Activated CD8-positive, alpha-beta memory T cell treated with anti-CD3 and anti-CD28 coated beads for 36 hours (primary cell): ENCODE data around the gene FIG4. TPM values are rescaled to one million over a fixed set of nuclear protein-coding genes. Genes with fewer than 3 reads are reported as not detected.
"Not testable (repeated sequence)": the region's sequence is repeated elsewhere in the genome, so short reads cannot be mapped to it uniquely, and the experiment has no call there.

Source experiments
- CTCF ChIA-PET: fragments of 350-600 bp; sonication (Branson Sonifier 250); formaldehyde crosslinking; loops from one replicate; lab custom pipeline; 2021; ENCODE audit warnings: antibody characterized with exemption; lab: Charles Lee
- POLR2A ChIA-PET: fragments of 350-600 bp; sonication (Branson Sonifier 250); formaldehyde crosslinking; loops from one replicate; lab custom pipeline; 2021; ENCODE audit warnings: antibody characterized with exemption; lab: Charles Lee
- total RNA-seq, 2 experiments: library from RNA; stranded (reverse); gene quantifications; one replicate each; pipeline ENCODE4 v1.2.3, GENCODE V29; 2021

Gene FIG4
- total RNA-seq, 2 experiments from 2014 or later, result 12.1 to 12.4 TPM

- ChIA-PET CTCF (interaction anchor here (0.6 to 1.4 kb wide), 5 partner anchors 8 to 790 kb away, joined by 3 to 11 read pairs (median 3); no protein-coding TSS in a partner anchor), POLR2A (interaction anchor here (0.7 kb wide), 1 partner anchor 913 kb away, joined by 7 read pairs; no protein-coding TSS in a partner anchor)
These were observed 5.3 kb downstream of the FIG4 start for GRCh38 chr6:109696355-109696754.

DNA sequence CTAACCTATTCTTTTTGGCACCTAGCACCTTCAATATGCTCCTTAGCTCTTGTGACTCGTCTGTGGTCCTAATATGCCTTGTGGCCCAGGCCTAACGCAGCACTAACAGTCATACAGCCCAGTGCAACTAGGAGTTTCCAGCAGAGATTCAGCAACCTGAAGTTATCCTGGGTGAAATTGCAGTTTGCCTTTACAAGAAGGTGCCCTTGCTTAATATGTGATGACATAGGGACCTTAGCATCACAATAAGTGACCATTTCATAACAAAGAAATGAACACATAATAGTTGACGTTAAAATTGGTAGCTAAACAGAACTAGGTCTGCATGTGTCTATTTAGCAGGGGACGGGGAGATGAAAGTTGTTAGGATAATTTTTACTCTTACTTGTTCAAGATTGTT, 10.1 kb downstream of the FIG4 start:
- CTCF ChIA-PET, result interaction anchor here (3.0 kb wide), 1 partner anchor 338 kb away, joined by 13 read pairs; no protein-coding TSS in a partner anchor
- POLR2A ChIA-PET, result no interaction called here

DNA sequence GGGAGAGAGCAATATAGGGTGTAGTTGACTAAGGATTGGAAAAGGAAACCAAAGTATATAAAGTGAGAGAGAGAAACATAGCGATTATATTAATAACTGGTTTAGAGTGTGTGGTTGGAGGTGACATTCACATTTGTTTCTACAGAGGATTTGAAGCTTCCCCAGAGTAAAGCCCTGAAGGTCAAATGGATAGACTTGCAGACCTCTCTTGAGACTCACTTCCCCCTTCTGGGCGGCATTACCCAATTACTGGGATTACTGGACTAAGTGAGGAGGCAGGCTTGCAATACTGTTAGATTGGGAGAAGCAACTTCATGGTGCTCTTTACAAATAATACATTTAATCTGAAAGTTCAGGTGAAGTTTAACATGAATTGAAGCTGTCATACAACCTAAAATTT, 10.7 kb downstream of the FIG4 start:
- CTCF ChIA-PET, result interaction anchor here (3.0 kb wide), 1 partner anchor 338 kb away, joined by 13 read pairs; no protein-coding TSS in a partner anchor
- POLR2A ChIA-PET, result no interaction called here

DNA sequence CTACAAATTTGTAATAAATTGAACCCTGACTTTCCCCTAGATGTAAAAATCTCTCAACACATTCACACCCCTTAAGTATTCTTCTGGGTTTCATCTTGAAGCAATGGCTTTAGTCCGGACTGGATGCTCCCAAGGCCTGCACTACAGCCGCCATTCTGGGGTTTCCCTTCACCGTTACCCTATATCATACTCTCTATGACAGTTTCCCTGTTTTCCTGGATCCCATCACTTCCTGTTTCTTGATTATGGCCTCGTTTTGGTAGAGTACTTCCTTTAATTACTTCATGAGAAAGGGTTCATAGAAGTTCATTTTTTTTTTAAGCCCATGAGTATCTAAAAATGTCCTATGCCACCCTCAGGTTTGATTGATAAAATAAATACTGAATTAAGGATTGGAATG, 11.7 kb downstream of the FIG4 start:
- POLR2A ChIA-PET, result no interaction called here
- CTCF ChIA-PET, result interaction anchor here (4.9 kb wide), 1 partner anchor 337 kb away, joined by 36 read pairs; no protein-coding TSS in a partner anchor

DNA sequence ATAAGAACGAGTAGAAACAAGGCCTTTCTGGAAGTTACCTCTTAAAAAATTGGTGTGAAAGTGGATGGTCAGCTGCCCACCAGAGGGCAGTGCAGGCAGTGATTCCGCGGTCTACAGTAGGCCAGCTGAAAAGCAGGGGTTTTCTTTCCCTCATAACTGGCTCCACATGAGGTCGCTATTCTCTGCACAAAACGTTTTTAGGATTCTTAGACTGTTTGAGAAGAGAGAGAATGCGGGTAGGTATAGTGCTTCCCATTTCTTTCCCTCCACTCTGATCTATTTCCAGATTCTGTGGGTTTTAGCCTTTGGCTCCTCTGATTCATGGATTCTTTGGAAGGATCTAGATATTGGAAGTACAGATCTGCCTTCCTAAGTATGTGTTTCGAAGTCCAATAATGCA, 14.2 kb downstream of the FIG4 start:
- ChIA-PET CTCF (interaction anchor here (0.6 to 4.9 kb wide), 11 partner anchors 9 to 687 kb away, joined by 3 to 36 read pairs (median 3); partner anchors contain the start of genes AK9 and FIG4), POLR2A (no interaction called here)

GRCh38 chr6:109706513-109706912, 15.4 kb downstream of the FIG4 start:
- ChIA-PET POLR2A (no interaction called here), CTCF (interaction anchor here (4.9 kb wide), 1 partner anchor 333 kb away, joined by 36 read pairs; no protein-coding TSS in a partner anchor)

- POLR2A ChIA-PET, result not testable (repeated sequence)
- CTCF ChIA-PET, result interaction anchor here (0.8 kb wide), 1 partner anchor 332 kb away, joined by 3 read pairs; no protein-coding TSS in a partner anchor
These were observed 17.0 kb downstream of the FIG4 start for GRCh38 chr6:109708099-109708498.

DNA sequence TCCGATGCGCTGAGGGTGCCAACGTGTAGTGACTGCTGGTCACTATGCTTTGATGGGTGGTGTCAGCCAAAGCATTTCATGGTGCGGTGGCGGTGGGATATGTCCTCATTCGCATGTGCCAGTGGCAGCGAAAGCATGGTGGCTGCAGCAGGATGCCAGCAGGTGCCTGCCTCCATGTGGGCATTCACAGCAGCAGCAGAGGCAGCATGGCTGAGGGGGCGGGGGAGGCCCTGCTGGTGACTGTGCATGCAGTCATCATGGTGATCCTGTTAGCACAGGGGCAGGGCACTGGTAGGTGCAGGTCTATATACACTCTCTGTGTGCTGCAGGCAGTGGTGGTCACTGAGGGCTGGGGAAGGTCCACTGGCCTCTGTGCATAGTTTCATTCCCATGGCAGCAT, 22.0 kb downstream of the FIG4 start:
- POLR2A ChIA-PET, result no interaction called here
- CTCF ChIA-PET, result no interaction called here

DNA sequence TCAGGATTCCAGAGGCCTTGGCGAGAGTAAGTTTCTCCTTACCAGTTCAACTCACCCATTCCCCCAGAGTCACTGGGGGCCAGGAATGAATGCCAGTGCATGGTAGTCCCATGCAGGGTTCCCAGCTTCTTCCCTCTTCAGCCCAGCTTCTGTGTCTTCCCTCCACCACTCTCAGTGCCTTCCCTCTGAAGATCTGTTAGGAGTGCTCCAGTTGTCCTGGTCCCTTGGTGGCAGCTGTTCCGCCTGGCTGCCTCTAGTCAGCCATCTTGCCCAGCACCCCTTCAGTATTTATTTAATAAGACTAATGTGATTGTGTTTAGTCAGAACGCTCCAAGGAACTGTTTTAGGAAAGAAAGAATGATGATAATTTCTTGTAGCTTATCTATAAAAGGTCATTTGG, 23.1 kb downstream of the FIG4 start:
- POLR2A ChIA-PET, result no interaction called here
- CTCF ChIA-PET, result interaction anchor here (0.8 to 1.4 kb wide), 3 partner anchors 9 to 339 kb away, joined by 3 to 4 read pairs (median 3); no protein-coding TSS in a partner anchor

GRCh38 chr6:109714611-109715010, 23.5 kb downstream of the FIG4 start:
- ChIA-PET CTCF (interaction anchor here (0.8 to 1.4 kb wide), 3 partner anchors 10 to 339 kb away, joined by 3 to 4 read pairs (median 3); no protein-coding TSS in a partner anchor), POLR2A (no interaction called here)

DNA sequence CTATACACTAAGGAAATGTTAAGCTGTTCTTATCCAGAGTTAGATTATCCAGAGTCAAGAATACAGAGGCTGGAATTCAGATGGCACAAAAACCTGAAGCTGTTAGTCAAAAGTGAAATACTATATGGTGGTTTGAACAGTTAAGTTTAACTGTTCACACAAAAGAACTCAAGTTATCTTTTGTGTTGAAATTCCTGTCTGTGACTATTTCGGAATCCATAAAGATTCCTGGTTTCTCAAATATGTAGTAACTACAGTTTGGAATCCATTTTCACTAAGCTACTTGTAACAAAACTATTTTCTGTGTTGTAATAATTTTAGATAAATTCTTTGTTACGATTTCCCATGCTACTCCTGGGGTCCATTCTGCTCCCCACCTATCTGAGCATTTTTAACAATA, 24.5 kb downstream of the FIG4 start:
- ChIA-PET CTCF (no interaction called here), POLR2A (no interaction called here)

DNA sequence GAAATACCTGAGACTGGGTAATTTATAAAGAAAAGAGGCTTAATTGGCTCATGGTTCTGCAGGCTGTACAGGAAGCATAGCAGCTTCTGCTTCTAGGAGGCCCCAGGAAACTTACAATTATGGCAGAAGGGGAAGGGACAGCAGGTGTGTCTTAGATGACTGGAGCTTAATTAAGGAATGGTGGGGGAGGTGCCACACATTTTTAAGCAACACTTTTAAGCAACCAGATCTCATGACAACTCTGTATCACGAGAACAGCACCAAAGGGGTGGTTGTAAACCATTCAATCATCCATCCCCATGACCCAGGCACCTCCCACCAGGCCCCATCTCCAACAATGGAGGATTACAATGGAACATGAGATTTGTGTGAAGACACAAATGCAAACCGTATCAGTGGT, 26.9 kb downstream of the FIG4 start:
- ChIA-PET CTCF (no interaction called here), POLR2A (no interaction called here)

DNA sequence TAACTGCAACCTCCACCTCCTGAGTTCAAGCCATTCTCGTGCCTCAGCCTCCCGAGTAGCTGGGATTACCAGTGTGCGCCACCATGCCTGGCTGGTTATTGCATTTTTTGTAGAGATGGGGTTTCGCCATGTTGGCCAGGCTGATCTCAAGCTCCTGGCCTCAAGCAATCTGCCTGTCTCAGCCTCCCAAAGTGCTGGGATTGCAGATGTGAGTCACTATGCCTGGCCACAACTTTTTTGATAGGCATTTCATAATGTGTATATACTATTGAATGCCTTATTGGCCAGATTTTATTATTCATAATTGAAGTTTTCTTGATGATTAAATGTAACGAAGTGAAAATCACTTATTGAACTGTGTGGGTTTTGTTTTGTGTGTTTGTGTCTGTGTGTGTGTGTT, 27.9 kb downstream of the FIG4 start:
- ChIA-PET CTCF (interaction anchor here (0.8 kb wide), 1 partner anchor 14 kb away, joined by 3 read pairs; no protein-coding TSS in a partner anchor), POLR2A (no interaction called here)

DNA sequence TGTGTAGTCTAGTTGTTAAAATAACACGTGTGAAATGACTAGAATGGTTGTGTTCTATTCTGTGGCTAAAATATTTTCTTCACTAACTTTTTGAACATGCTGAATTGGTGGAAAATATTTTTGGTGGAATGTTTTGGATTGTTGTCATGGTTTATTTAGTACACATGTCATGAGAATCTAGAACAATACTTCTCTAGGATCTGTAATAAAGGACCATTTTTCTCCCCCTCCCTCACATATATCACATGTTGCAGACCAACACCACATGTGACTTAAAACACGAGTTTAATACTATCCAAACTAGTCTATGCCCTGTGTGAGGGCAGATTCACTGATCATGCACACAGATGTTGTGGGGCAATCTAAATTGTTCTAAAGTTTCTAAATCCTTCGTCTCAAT, 29.2 kb downstream of the FIG4 start:
- ChIA-PET CTCF (no interaction called here), POLR2A (no interaction called here)

DNA sequence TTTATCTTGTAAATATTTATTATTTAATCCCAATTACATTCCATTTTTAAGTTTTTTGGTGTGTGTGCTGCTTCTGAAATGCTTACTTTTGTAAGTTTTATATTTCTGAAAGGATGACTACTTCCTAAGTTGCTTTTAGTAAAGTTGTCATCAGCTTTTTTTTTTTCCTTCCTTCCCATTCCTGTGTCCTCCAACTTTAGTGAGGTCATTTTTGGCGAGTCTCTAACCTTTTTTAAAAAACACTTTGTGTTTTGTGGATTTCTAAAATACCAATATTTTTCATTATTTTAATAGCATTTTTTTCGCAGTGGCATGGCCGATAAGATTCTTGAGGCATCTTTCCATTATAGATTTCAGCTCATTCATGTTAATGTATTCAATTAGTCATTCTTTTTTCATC, 30.9 kb downstream of the FIG4 start:
- ChIA-PET CTCF (interaction anchor here (0.5 to 1.0 kb wide), 2 partner anchors 318 to 794 kb away, joined by 3 to 4 read pairs; no protein-coding TSS in a partner anchor), POLR2A (no interaction called here)

GRCh38 chr6:109722564-109723254, 31.6 kb downstream of the FIG4 start:
- ChIA-PET CTCF (interaction anchor here (0.5 to 1.0 kb wide), 2 partner anchors 317 to 794 kb away, joined by 3 to 4 read pairs; no protein-coding TSS in a partner anchor), POLR2A (no interaction called here)

DNA sequence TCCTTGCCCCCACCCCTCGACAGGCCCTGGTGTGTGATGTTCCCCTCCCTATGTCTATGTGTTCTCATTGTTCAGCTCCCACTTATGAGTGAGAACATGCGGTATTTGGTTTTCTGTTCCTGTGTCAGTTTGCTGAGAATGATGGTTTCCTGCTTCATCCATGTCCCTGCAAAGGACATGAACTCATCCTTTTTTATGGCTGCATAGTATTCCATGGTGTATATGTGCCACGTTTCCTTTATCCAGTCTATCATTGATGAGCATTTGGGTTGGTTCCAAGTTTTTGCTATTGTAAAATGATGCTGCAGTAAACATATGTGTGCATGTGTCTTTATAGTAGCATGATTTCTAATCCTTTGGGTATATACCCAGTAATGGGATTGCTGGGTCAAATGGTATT, 34.2 kb downstream of the FIG4 start:
- POLR2A ChIA-PET, CTCF ChIA-PET: not testable (repeated sequence)

- ChIA-PET POLR2A (no interaction called here), CTCF (interaction anchor here (1.0 kb wide), 1 partner anchor 303 kb away, joined by 4 read pairs; no protein-coding TSS in a partner anchor)
These were observed 45.4 kb downstream of the FIG4 start for GRCh38 chr6:109736273-109737025.

GRCh38 chr6:109738255-109738654, 47.2 kb downstream of the FIG4 start:
- CTCF ChIA-PET, result no interaction called here

GRCh38 chr6:109738667-109739066, 47.6 kb downstream of the FIG4 start:
- ChIA-PET CTCF (no interaction called here), POLR2A (no interaction called here)

More at GRCh38 chr6:109738255-109738654, 47.2 kb downstream of the FIG4 start:
- POLR2A ChIA-PET, result no interaction called here
